GM19372 (cell line): ENCODE results near the gene DIS3L2.

Experiments used
- ATAC-seq: cut with Tn5 transposase; IDR thresholded peaks from one replicate; pipeline ENCODE4 v1.9.1; 2021; ENCODE audit warnings: mild to moderate bottlenecking, low read depth, moderate library complexity; ENCODE audit not compliant: unreplicated experiment

DIS3L2 gene

DNA sequence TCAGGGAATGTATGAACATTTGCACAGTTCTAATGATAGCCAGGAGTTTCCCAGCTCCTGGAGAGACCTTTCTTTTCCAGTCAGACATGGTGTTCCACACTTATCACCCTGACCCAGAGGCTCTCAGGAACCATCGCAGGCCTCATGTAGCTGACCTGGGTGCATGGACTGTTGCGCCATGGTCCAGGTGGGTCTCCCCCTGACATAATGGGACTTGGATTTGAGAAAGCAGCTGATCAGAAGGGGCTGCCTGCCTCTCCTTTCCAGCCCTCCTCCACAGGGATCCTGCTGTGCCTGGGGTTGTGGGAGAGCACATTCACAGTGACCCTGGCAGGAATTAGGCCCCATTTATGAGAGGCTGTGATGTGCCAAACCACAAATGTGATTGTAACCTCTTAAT is 283.6 kb downstream of the DIS3L2 start:
- ATAC-seq: no peak

DNA sequence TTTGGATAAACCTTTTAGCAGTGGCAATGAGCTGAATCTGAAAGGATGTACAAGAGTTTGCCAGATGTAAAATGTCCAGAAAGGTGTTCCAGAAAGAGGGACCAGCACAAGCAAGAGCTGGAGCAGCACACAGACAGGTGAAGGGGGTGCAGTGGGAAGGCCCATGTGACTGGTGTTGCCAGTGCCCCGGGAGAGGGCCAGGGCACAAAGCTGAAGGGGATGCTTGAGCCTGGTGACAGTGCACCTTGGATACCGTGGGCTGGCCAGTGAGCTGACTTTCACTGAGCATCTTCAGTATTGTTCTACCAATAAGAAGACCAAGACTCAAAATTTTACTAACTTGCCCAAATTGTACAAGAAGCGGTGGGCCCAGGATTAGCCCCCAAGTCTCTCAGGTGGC is 284.7 kb downstream of the DIS3L2 start:
- ATAC-seq: no peak

DNA sequence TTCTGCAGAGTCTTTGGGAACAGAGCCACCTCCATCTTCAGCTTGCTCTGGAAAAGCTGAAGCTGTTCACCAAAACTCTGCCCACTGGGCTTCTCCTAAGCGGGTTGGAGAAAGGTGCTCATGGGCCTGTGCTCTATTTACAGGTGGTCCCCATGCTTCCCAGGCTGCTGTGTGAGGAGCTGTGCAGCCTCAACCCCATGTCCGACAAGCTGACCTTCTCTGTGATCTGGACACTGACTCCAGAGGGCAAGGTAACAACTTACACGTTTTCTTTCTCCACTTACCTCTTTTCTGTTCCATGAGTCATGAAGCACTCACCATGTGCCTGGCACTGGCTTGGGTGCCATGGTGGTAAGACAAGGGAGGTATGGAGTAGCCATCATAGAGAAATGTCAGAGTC is 287.6 kb downstream of the DIS3L2 start:
- ATAC-seq: no peak

DNA sequence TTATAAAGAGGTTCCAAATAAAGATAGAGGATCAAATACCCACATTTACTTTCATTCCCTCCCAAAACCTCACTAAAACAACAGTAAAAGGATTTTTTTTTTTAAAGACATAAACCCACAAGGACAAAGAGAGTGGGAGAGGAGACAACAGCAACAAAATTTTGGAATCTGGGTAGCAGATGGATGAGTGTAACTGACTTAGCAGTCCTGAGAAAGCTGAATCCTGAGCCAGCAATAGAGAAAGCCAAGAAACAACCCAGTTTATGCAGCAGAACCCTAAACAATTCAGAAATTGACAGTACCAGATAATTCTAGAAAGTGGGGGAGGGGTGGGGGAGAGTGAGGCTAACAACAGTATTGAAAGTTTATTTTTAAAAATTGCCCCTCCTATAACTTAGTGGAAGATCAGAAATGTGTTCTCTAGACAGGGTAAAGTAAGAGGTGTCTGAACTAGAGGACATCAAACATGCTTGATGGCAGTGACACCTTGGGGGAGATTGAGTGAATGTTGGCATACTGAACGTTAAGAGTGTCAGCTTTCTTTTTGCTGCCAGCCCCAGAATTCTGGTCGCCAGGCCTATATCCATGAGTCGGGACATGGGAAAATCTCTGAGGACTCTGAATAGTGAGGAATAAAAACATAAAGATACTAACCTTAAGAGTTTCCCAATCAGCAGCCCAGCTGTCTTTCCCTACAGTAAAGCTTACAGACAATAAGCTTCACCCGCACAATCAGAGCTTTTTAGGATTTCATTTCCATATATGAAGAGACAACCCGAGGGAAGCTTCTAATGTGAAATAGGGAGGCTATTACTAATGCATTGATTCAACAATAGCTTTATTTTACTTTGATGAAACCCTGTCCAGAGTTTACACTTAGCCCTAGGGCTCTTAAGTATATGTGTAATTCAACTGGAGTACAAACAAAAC is 289.0 kb downstream of the DIS3L2 start:
- ATAC-seq: no peak

DNA sequence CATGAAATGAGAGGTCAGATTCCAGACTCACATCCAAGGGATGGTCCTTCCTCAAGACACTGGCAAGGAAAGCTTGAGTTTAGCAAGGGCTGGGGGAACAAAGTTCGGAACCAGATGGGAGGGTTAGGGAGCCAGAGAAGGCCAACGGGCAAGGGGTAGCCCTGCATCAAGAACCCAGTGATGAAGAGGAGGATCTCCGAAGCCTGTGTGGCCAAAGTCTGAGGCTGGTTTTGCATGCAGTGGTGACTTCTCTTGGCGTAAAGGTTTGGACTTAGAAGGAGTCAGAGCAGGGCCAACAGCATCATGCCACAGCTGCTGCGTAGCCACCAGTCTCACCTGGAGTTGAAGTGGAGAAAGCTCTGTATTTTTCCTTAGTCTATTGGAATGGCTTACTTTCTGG is 293.5 kb downstream of the DIS3L2 start:
- ATAC-seq: no peak

GRCh38 chr2:232260075-232260474 is 298.6 kb downstream of the DIS3L2 start:
- no peak for ATAC-seq

GRCh38 chr2:232261776-232262175 is 300.3 kb downstream of the DIS3L2 start:
- no peak for ATAC-seq

GRCh38 chr2:232263295-232263694 is 301.8 kb downstream of the DIS3L2 start:
- no peak for ATAC-seq

DNA sequence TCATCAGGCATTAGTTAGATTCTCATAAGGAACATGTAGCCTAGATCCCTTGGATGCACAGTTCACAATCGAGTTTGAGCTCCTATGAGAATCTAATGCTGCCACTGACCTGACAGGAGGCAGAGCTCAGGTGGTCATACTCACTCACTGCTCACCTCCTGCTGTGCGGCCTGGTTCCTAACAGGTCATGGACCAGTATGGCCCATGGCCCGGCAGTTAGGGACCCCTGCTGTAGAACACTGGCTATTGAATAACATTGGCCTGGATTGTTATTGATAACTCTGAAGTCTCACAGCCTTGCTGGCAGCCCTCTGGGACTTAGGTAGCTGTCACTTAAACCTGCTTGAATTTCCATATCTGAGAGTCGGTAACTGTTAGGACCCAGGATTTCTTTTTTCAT is 302.6 kb downstream of the DIS3L2 start:
- no peak for ATAC-seq

DNA sequence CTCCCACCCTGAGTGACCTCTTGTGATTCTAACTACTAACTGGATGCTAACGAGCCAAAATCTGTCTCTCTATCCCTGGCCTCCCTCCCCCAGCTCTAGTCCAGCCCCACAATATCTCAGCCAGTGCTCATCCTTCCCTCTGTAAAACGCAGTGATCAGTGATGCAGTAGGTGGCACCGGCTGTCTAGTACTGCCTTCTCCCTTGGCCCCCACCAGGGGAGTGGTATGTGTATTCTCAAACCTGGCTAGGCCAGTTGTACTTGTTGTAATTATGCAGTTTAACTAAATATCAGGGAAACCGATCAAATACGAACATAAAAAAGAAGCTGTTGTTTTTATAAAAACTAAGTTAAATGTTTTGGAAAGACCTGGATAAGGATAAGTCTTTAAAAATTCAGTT is 303.8 kb downstream of the DIS3L2 start:
- ATAC-seq: no peak

- no peak for ATAC-seq
Measured at GRCh38 chr2:232268636-232269165, 307.2 kb downstream of the DIS3L2 start.

DNA sequence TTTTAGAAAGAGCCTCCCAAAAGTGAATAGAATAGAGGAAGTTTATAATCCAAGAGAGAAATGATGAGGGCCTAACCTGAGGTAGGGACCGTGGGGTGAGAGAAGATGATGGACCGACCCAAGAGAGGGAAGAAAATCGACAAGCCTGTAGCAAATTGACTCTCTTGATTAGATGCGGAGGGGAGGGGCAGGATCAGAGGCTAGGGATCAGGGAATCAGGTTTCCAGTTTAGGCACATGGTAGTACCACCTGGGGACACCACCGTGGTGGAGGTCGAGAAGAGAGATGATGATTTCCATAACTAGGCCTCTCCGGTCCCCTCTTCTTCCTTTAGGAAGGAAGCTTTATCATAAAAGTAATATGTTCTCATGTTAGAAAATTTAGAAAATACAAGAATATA is 308.4 kb downstream of the DIS3L2 start:
- no peak for ATAC-seq

DNA sequence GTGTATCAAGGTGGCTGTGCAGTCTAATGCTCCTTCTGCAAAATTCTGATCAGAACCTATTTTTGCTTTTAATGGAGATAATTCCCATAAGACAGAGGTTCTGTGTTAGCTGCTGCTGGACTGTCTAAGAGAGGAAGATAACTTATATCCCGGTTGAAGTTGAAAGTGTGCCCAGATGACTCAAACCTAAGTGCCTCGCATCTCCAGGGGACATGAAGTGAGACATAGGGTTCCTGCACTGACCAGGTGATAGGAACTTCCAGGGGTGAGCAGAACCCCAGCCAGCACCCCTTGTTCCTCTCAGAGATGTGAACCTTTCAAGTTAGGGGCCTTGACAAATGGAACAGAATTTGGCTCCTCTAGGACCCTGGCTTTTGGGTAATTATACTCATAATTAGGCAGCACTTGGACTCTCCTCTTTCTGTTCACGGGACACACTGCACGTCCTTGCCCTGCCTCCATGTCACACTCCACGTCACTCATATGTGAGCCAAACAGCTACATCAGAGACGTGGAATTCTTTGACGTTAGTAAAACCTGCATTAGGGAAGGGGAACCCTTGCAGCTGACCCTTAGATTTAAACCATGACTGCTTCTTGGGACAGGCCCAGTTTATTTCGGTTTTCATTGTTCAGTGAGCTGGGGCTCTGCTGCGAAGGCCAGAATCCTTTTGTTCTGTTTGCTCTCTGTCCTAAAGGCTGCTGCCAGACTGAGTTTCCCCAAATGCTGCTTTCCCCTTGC is 312.6 kb downstream of the DIS3L2 start:
- no peak for ATAC-seq

- no peak for ATAC-seq
Measured at GRCh38 chr2:232275670-232276069, 314.2 kb downstream of the DIS3L2 start.

- ATAC-seq: no peak
Measured at GRCh38 chr2:232276084-232276732, 314.7 kb downstream of the DIS3L2 start.

- ATAC-seq: no peak
Measured at GRCh38 chr2:232276733-232277313, 315.3 kb downstream of the DIS3L2 start.

- no peak for ATAC-seq
Measured at GRCh38 chr2:232278534-232278933, 317.0 kb downstream of the DIS3L2 start.

DNA sequence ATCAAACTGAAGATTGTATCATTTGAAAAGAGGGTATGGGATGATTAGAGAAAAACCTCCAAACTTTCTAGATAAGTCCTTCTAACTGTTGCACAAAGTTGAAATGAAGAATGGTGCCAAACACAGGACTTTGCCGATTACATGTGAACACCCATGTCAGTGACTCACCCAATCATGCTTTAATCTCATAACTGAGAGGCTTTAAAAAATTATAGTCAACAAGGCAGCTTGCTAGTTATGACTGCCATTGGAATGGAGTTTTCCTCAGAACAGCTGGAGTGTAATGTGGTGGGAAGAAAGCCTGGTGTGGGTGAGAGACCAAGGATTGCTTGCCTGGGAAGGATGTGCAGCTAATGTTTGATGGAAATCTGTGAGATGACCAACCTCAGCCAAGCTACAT is 318.8 kb downstream of the DIS3L2 start:
- ATAC-seq: no peak

DNA sequence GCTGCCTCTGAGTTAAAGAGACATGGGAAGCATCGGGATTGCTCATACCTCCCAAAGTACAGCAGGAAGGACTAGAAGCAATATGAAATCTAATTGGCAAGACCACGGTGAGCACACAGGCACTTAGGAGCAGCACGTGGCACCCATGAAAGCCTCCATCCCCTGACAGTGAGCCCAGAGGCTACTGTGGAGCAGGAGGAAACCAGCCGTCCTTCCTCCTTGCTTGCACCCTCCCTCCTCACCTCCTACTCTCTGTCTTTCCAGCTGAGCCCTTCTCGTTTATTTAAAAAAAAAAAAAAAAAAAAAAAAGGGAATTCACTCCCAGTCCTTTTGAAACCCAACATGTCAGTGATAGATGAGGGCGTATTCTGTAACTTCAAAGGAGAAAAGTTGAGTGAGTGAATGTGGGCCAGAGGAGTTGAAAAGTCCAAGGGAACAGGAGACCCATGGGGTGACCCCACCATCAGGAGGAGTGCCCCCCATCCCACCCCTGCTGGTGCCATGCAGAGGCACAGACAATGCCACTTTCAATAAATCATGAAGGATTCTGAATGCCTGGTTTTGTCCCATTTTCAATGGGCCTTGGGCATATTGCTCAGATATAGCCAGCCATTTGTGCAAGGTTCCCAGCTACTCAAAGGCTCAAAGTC is 320.5 kb downstream of the DIS3L2 start:
- ATAC-seq: no peak

- ATAC-seq: no peak
Measured at GRCh38 chr2:232282508-232283055, 321.1 kb downstream of the DIS3L2 start.
